ENCODE results near the gene LRP8.

DNA sequence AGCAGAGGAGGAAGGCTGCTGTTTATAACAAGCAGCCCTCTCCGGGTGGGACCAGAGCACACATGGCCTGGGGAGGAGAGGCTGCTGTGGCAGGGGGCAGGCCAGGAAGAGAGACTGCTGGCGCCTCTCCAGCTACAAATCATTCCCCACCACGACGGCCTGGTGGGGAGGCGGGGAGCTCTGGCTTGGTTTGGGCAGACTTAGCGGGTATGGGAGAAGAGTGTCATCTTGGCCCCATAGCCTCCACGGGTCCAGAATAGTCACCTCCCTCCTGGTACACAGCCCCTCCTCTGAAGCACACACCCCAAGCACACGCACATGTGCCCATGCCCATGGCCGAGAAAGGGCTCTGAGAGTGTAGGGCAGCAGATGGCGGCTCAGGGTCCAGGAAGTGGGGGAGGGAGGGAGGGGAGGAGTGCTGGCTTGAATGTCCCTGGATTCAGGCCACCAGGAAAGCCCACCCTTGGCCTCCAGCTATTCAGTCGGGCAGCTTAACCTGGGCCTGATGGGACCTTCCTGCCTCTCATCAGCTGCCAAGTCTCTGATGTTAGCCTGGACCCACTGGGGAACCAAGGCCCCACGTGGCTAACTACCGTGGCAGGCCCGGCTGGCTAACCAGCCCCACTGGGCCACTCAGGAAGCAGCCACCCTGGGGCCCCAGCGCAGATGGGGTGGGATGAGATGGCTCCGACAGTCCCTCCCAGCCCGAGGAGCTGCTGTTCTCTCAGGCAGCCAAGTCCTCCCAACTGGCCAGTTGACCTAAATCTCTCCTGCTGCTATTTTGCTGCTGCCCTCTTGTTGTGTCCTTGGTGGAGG lies 10.9 kb downstream of the LRP8 start:
- TF ChIP-seq, protein P1, sequence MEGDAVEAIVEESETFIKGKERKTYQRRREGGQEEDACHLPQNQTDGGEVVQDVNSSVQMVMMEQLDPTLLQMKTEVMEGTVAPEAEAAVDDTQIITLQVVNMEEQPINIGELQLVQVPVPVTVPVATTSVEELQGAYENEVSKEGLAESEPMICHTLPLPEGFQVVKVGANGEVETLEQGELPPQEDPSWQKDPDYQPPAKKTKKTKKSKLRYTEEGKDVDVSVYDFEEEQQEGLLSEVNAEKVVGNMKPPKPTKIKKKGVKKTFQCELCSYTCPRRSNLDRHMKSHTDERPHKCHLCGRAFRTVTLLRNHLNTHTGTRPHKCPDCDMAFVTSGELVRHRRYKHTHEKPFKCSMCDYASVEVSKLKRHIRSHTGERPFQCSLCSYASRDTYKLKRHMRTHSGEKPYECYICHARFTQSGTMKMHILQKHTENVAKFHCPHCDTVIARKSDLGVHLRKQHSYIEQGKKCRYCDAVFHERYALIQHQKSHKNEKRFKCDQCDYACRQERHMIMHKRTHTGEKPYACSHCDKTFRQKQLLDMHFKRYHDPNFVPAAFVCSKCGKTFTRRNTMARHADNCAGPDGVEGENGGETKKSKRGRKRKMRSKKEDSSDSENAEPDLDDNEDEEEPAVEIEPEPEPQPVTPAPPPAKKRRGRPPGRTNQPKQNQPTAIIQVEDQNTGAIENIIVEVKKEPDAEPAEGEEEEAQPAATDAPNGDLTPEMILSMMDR (IDR thresholded peaks at IDR 0.05): no peak
- TF ChIP-seq POLR2AphosphoS5 (IDR thresholded peaks at IDR 0.05; ENCODE audit: low read depth, low read length): no peak
